ENCODE measurements around the gene GBP1.

GRCh38 chr1:89043940-89044339, 21.1 kb downstream of the GBP1 start:
- TF ChIP-seq, protein P1, sequence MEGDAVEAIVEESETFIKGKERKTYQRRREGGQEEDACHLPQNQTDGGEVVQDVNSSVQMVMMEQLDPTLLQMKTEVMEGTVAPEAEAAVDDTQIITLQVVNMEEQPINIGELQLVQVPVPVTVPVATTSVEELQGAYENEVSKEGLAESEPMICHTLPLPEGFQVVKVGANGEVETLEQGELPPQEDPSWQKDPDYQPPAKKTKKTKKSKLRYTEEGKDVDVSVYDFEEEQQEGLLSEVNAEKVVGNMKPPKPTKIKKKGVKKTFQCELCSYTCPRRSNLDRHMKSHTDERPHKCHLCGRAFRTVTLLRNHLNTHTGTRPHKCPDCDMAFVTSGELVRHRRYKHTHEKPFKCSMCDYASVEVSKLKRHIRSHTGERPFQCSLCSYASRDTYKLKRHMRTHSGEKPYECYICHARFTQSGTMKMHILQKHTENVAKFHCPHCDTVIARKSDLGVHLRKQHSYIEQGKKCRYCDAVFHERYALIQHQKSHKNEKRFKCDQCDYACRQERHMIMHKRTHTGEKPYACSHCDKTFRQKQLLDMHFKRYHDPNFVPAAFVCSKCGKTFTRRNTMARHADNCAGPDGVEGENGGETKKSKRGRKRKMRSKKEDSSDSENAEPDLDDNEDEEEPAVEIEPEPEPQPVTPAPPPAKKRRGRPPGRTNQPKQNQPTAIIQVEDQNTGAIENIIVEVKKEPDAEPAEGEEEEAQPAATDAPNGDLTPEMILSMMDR (IDR thresholded peaks at IDR 0.05): no peak
- no peak for TF ChIP-seq POLR2A (IDR thresholded peaks at IDR 0.05)
